ENCODE data around the gene OSTN.

OSTN gene

GRCh38 chr3:191314109-191314728, 115.2 kb downstream of the OSTN start:
- Histone ChIP-seq H3K9ac (ENCODE audit: low read depth, low read length) (no peak overlapping the region), H3K36me3 (ENCODE audit: control insufficient read depth, insufficient read depth, low read length) (no peaks in the 10 kb centered on the region), H3K4me3 (ENCODE audit: low read depth, low read length) (no peak overlapping the region), H3K27me3 (ENCODE audit: control insufficient read depth, insufficient read depth, low read length) (no peaks in the 10 kb centered on the region), H3K27ac (ENCODE audit: low read depth, low read length) (no peak overlapping the region), H3K4me1 (ENCODE audit: control insufficient read depth, insufficient read depth, low read length) (no peaks in the 10 kb centered on the region), H3K9me3 (ENCODE audit: control insufficient read depth, insufficient read depth, low read length) (no peaks in the 10 kb centered on the region)
